Coronary artery (tissue), 2 donors: ENCODE results near the gene ZNF683.

ENCODE experiments used
- DNase-seq: peaks from one replicate; pipeline ENCODE4 v3.0.0-alpha.2; 2017; ENCODE audit warnings: low spot score
- H3K27ac ChIP-seq, 2 donors: fragments of 200-600 bp; sonication (generic); one replicate each; pipeline ENCODE4 v1.5.1; 2016 to 2019
- H3K4me3 ChIP-seq: fragments of 200-600 bp; sonication (generic); 2 replicates; pipeline ENCODE4 v1.5.1; 2016; ENCODE audit warnings: mild to moderate bottlenecking, moderate library complexity
- TF ChIP-seq, protein P1 (sequence below): fragments of 200-600 bp; sonication (generic); IDR thresholded peaks from one replicate; pipeline ENCODE4 v1.5.1; 2019; ENCODE audit warnings: antibody characterized with exemption

The ZNF683 gene

GRCh38 chr1:26351590-26352337 lies 20.8 kb downstream of the ZNF683 start:
- DNase-seq: no peak
- TF ChIP-seq, protein P1, sequence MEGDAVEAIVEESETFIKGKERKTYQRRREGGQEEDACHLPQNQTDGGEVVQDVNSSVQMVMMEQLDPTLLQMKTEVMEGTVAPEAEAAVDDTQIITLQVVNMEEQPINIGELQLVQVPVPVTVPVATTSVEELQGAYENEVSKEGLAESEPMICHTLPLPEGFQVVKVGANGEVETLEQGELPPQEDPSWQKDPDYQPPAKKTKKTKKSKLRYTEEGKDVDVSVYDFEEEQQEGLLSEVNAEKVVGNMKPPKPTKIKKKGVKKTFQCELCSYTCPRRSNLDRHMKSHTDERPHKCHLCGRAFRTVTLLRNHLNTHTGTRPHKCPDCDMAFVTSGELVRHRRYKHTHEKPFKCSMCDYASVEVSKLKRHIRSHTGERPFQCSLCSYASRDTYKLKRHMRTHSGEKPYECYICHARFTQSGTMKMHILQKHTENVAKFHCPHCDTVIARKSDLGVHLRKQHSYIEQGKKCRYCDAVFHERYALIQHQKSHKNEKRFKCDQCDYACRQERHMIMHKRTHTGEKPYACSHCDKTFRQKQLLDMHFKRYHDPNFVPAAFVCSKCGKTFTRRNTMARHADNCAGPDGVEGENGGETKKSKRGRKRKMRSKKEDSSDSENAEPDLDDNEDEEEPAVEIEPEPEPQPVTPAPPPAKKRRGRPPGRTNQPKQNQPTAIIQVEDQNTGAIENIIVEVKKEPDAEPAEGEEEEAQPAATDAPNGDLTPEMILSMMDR: no peak
- Histone ChIP-seq H3K4me3 (no peak overlapping the region), H3K27ac (no peak overlapping the region)

- TF ChIP-seq, protein P1: no peak
- H3K27ac ChIP-seq: no peak overlapping the region
- no peak overlapping the region for H3K4me3 ChIP-seq
- no peak for DNase-seq
Observed at GRCh38 chr1:26350701-26351589, 21.6 kb downstream of the ZNF683 start.

DNA sequence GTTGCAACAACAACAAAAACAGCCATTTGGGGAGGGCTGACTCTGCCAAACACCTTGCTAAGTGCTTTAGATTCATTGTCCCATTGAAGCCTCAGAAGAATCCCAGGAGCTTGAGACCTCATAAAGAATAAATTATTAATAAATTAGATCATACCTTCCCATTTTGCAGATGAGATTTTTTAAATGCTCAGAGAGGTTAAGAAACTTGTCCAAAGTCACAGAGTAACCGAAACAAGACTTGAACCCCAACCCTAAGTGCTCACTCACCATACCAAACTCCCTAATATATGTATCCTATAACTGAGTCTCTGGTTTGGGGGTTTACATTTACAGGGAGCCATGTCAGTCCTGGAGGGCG lies 22.2 kb downstream of the ZNF683 start:
- TF ChIP-seq, protein P1: no peak
- no peak for DNase-seq
- Histone ChIP-seq H3K4me3 (no peak overlapping the region), H3K27ac (no peak overlapping the region)

DNA sequence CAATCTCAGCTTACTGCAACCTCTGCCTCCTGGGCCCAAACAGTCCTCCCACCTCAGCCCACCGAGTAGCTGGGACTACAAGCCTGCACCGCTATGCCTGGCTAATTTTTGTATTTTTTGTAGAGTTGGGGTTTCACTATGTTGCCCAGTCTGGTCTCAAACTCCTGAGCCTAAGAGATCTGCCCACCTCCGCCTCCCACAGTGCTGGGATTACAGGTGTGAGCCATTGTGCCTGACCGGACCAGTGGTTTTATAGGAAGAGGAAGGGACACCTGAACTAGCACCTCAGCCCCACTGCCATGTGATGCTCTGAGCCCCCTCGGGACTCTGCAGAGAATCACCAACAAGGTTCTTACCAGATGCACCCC lies 22.7 kb downstream of the ZNF683 start:
- no peak for DNase-seq
- Histone ChIP-seq H3K27ac (no peak overlapping the region), H3K4me3 (no peak overlapping the region)
- TF ChIP-seq, protein P1: no peak

DNA sequence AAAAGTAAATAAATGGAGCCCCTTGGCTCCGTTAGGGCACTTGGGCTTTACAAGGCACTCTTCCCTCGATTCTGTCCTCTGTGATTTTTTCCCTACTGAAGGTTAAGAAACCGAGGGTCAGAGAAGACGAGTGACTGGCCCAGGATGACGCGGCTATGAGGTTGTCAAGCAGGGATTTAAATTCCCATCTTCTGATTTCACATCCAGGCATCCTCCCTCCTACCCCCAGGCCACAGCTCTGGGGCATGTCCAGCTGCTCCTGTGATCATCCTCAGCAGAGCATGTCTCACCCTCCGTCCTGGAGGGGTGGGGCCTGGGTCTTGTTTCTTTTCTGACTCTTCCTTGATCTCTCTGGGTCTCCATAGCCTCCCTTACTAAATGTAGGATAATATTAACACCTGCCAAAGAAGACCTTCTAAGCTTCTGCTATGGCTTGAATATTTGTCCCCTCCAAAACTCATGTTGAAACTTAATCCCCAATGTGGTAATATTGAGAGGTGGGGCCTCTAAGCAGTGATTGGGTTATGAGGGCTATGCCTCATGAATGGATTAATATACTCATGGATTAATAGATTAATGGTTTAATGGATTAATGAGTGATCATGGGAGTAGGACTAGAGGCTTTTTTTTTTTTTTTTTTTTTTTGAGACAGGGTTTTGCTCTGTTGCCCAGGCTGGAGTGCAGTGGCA lies 23.2 kb downstream of the ZNF683 start:
- TF ChIP-seq, protein P1: no peak
- DNase-seq: no peak
- H3K27ac ChIP-seq: no peak overlapping the region
- H3K4me3 ChIP-seq: no peak overlapping the region

GRCh38 chr1:26346274-26347033 lies 26.1 kb downstream of the ZNF683 start:
- Histone ChIP-seq H3K4me3 (no peak overlapping the region), H3K27ac (no peak overlapping the region)
- TF ChIP-seq, protein P1: no peak
- DNase-seq: no peak
